SKM-1 treated with dmso at 0.1 percent for 144 hours (cell line): ENCODE data around the gene NEURL4.
A peak's percentile ranks its signal among the peaks of the same experiment; 100 is the strongest.
"Not testable (repeated sequence)": the region's sequence is repeated elsewhere in the genome, so short reads cannot be mapped to it uniquely, and the experiment has no call there.

Experiments used
- DNase-seq: peaks from one replicate; lab custom pipeline; 2025; ENCODE audit not compliant: unreplicated experiment; lab: John Stamatoyannopoulos, UW

NEURL4 gene

GRCh38 chr17:7328840-7329373 is at the start of gene NEURL4:
TSS of gene NEURL4 (minus strand) at chr17:7329335. CDS start at chr17:7329312, 23 bp downstream.
- DNase-seq, result no peak

- no peak for DNase-seq
Observed at GRCh38 chr17:7374353-7374752, 45.2 kb upstream of the NEURL4 start.

GRCh38 chr17:7370853-7371252 is 41.7 kb upstream of the NEURL4 start:
- DNase-seq, result no peak

DNA sequence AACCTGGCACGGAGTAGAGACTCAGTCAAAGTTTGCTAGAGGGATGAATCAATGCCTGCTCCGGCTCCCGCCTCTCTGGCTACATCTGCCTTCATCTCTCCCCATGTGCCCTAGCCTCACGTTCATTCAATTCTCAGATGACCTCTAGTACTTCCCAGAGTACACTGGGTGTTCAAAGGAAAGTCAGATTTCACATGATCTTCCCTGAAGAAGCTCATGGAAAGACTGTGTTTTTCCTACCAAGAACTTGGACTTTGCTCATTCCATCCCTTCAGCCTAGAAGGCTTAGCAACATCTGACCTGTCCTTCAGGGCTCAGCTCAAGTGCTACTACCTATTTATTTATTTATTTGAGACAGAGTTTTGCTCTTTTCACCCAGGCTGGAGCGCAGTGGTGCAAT is 40.7 kb upstream of the NEURL4 start:
- no peak for DNase-seq

DNA sequence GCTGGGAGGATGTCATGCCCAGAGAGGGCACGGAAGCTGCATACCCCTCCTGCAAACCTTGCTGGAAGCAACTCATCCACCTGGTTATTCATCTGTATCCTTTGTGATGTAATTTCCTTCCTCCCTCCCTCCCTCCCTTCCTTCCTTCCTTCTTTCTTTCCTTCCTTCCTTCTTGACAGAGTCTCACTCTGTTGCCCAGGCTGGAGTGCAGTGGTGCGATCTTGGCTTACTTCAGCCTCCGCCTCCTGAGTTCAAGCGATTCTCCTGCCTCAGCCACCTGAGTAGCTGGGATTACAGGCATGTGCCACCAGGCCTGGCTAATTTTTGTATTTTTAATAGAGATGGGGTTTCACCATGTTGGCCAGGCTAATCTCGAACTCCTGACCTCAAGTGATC is 39.5 kb upstream of the NEURL4 start:
- not testable (repeated sequence) for DNase-seq

DNA sequence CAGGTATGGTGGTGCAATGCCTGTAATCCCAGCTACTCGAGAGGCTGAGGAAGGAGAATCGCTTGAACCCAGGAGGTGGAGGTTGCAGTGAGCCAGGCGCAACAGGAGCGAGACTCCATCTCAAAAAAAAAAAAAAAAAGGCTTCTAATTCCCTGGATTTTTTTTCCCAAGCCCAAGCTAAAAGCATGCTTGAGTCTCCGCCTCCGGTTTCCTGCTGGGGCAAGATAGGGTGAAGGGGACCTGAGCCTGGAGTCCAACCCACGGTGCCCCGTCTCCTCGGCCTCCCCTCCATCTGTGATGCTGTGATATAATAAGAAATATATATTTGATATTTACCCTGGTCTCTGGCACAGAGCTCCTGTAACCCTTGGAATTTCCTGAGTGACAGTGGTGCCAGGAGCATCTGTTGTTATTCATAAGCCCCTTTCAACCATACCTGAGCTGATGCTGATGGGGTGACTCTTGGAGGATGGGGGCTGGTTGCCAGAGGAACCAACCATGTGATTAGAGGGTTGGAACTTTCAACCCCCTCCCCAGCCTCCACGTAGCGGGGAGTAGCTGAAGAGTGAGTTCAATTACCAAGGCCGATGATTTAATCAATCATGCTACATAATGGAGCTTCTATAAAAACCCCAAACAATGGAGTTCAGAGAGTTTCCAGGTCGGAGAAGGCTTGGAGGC is 38.9 kb upstream of the NEURL4 start:
- no peak for DNase-seq

- DNase-seq, result no peak
Observed at GRCh38 chr17:7367083-7367482, 37.9 kb upstream of the NEURL4 start.

GRCh38 chr17:7365963-7366362 is 36.8 kb upstream of the NEURL4 start:
- DNase-seq, result not testable (repeated sequence)

- no peak for DNase-seq
Observed at GRCh38 chr17:7363311-7363710, 34.2 kb upstream of the NEURL4 start.

DNA sequence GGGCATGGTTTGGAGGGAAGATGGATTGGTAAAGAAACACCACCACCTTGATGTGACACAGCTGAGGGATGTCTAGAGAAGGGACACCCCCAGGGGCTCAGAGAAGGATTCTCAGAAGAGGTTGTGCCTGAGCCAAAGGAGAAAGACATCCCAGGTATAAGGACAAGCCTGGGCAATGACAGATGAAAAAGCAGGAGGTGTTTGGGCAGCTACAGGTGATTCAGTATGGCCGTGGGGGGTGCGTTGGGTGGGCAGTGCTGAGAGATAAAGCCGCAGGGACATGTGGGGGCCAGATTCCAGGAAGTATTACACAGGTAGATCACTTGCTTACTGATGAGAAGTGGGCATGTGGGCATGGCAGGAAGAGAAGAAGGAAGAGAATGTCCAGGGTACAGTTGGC is 32.8 kb upstream of the NEURL4 start:
- no peak for DNase-seq

- no peak for DNase-seq
Observed at GRCh38 chr17:7357381-7357780, 28.2 kb upstream of the NEURL4 start.

GRCh38 chr17:7356756-7357155 is 27.6 kb upstream of the NEURL4 start:
- DNase-seq, result no peak

GRCh38 chr17:7356072-7356549 is 27.0 kb upstream of the NEURL4 start:
- peak; percentile 57 for DNase-seq

DNA sequence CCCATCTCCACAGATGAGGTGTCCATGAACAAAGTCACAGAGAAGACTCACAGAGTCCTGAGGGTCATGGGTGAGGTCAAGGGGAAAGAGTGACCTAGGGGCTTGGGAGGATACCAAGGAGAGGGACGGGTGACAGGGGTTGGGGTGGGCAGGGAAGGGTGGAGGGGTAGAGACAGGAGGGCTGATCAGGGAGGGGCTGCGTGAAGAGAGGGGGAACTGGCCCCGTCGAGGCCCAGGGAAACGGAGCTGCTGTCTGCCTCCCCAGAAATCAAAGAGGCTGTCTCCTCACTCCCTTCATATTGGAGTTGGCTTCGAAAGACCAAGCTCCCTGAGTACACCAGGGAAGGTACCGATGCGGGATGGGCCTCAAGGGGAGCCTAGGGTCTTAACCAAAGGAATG is 26.4 kb upstream of the NEURL4 start:
- no peak for DNase-seq

- no peak for DNase-seq
Observed at GRCh38 chr17:7355053-7355452, 25.9 kb upstream of the NEURL4 start, which contains the start of gene TMEM95. TSS of gene TMEM95 (plus strand) at chr17:7355156. CDS start at chr17:7355205, 49 bp downstream.

- DNase-seq, result no peak
Observed at GRCh38 chr17:7354262-7354843, 25.2 kb upstream of the NEURL4 start.

DNA sequence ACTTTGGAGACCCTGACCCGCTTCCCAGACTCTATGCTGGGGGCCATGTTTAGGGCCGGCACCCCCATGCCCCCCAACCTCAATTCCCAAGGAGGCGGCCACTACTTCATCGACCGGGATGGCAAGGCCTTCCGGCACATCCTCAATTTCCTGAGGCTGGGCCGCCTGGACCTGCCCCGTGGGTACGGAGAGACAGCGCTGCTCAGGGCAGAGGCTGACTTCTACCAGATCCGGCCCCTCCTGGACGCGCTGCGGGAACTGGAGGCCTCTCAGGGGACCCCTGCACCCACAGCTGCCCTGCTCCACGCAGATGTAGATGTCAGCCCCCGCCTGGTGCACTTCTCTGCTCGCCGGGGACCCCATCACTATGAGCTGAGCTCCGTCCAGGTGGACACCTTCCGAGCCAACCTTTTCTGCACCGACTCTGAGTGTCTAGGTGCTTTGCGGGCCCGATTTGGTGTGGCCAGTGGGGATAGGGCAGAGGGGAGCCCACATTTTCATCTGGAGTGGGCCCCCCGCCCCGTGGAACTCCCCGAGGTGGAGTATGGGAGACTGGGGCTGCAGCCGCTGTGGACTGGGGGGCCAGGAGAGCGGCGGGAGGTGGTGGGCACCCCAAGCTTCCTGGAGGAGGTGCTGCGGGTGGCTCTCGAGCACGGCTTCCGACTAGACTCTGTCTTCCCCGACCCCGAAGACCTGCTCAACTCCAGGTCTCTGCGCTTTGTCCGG is 23.9 kb upstream of the NEURL4 start:
- DNase-seq, result no peak

- DNase-seq, result no peak
Observed at GRCh38 chr17:7352503-7352889, 23.4 kb upstream of the NEURL4 start.

DNA sequence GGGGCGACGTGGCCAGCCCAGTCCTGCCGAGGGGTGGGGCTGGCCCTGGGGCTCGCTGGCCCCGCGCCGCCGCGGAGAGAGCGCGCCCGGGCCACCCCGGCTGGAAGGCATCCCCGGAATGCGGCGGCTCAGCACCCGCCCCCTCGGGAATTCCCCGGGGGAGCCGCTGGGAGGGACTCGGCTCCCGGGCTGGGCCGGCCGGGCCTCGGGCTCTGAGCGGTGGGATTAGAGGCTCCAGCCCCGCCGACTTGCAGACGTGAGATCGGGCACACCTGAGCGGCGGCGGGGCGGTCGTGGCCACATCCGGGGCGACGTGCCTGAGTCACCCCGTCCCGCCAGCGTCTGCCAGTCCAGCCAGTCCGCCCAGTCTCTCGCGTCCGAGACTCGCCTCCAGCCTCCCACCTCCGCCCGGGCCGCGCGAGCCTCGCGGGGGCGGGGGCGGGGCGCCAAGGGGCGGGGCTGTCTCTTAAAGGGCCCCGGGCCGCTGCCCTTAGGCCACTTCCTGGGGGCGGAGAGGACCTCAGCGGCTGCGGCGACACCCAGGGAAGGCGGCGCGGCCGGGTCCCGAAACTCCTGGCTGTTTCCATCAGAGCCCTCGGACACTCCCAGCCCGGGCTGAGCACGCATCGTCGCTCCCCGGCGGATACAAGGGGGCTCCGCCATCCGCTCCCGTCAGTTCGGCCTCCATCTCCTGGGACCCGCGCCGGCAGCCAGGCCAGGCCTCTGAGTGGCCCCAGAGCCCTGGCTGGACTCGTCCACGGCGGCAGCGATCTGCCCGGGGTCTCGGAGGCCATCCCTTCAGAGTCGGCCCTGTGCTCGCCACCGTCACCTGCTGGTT is 22.7 kb upstream of the NEURL4 start, which contains the start of gene KCTD11:
Gene KCTD11, plus strand, starts transcription at position 498 of the 838 bp plus-strand sequence.
- peak; percentile 22 for DNase-seq

GRCh38 chr17:7348478-7349242 is 19.5 kb upstream of the NEURL4 start:
- DNase-seq, result no peak
